ENCODE data around the gene PLPP7. TPM values are rescaled to one million over a fixed set of nuclear protein-coding genes. Genes with fewer than 3 reads are reported as not detected.

PLPP7 gene
- total RNA-seq, 1 donor from 2014 or later = 11.8 TPM

GRCh38 chr9:131309530-131310276 is 20.2 kb downstream of the PLPP7 start:
- H3K9me3 ChIP-seq = no peaks in the 10 kb centered on the region
- intact Hi-C loops (cut with DNase I) = no loop called here
- no peak overlapping the region for H3K27ac ChIP-seq
- DNase-seq (ENCODE audit: extremely low spot score in 2 of 2) = no peak
- H3K27me3 ChIP-seq = no peaks in the 10 kb centered on the region
- no peaks in the 10 kb centered on the region for H3K36me3 ChIP-seq
- no peak for TF ChIP-seq POLR2AphosphoS5 (IDR thresholded peaks at IDR 0.05; ENCODE audit: insufficient read depth in 1 of 2, low read depth in 1 of 2)
- no peaks in the 10 kb centered on the region for H3K4me1 ChIP-seq
- no peak overlapping the region for H3K4me3 ChIP-seq

- TF ChIP-seq POLR2AphosphoS5 (IDR thresholded peaks at IDR 0.05; ENCODE audit: insufficient read depth in 1 of 2, low read depth in 1 of 2) (no peak), POLR2A (IDR thresholded peaks at IDR 0.05) (no peak)
- TF ChIP-seq, protein P1, sequence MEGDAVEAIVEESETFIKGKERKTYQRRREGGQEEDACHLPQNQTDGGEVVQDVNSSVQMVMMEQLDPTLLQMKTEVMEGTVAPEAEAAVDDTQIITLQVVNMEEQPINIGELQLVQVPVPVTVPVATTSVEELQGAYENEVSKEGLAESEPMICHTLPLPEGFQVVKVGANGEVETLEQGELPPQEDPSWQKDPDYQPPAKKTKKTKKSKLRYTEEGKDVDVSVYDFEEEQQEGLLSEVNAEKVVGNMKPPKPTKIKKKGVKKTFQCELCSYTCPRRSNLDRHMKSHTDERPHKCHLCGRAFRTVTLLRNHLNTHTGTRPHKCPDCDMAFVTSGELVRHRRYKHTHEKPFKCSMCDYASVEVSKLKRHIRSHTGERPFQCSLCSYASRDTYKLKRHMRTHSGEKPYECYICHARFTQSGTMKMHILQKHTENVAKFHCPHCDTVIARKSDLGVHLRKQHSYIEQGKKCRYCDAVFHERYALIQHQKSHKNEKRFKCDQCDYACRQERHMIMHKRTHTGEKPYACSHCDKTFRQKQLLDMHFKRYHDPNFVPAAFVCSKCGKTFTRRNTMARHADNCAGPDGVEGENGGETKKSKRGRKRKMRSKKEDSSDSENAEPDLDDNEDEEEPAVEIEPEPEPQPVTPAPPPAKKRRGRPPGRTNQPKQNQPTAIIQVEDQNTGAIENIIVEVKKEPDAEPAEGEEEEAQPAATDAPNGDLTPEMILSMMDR (IDR thresholded peaks at IDR 0.05) = no peak
- H3K27me3 ChIP-seq = no peaks in the 10 kb centered on the region
- intact Hi-C loops (cut with DNase I) = no loop called here
- H3K36me3 ChIP-seq = no peaks in the 10 kb centered on the region
- no peak overlapping the region for H3K4me3 ChIP-seq
- no peaks in the 10 kb centered on the region for H3K9me3 ChIP-seq
- DNase-seq (ENCODE audit: extremely low spot score in 2 of 2) = no peak
- no peak overlapping the region for H3K27ac ChIP-seq
- no peaks in the 10 kb centered on the region for H3K4me1 ChIP-seq
Observed at GRCh38 chr9:131310833-131311554, 21.5 kb downstream of the PLPP7 start.

- Histone ChIP-seq H3K9me3 (no peaks in the 10 kb centered on the region), H3K27ac (no peak overlapping the region), H3K36me3 (no peaks in the 10 kb centered on the region), H3K4me3 (no peak overlapping the region), H3K27me3 (no peaks in the 10 kb centered on the region), H3K4me1 (no peaks in the 10 kb centered on the region)
- intact Hi-C loops (cut with DNase I) = no loop called here
- DNase-seq (ENCODE audit: extremely low spot score in 2 of 2) = no peak
- no peak for TF ChIP-seq POLR2A (IDR thresholded peaks at IDR 0.05)
- TF ChIP-seq, protein P1 (IDR thresholded peaks at IDR 0.05) = no peak
- TF ChIP-seq POLR2AphosphoS5 (IDR thresholded peaks at IDR 0.05; ENCODE audit: insufficient read depth in 1 of 2, low read depth in 1 of 2) = no peak
Observed at GRCh38 chr9:131312246-131312645, 22.7 kb downstream of the PLPP7 start.

GRCh38 chr9:131312822-131313770 is 23.6 kb downstream of the PLPP7 start:
- intact Hi-C loops (cut with DNase I) = no loop called here
- TF ChIP-seq POLR2A (IDR thresholded peaks at IDR 0.05) (no peak), POLR2AphosphoS5 (IDR thresholded peaks at IDR 0.05; ENCODE audit: insufficient read depth in 1 of 2, low read depth in 1 of 2) (no peak)
- TF ChIP-seq, protein P1 (IDR thresholded peaks at IDR 0.05) = no peak

More at GRCh38 chr9:131312822-131313770, 23.6 kb downstream of the PLPP7 start:
- no peaks in the 10 kb centered on the region for H3K9me3 ChIP-seq
- H3K27me3 ChIP-seq = no peaks in the 10 kb centered on the region
- no peaks in the 10 kb centered on the region for H3K36me3 ChIP-seq
- no peak overlapping the region for H3K4me3 ChIP-seq
- peaks cover 6% of the 10 kb centered on the region for H3K4me1 ChIP-seq
- no peak for DNase-seq (ENCODE audit: extremely low spot score in 2 of 2)
- no peak overlapping the region for H3K27ac ChIP-seq
